HepG2 (cell line): ENCODE results near the gene PGC. TPM values are rescaled to one million over a fixed set of nuclear protein-coding genes. Genes with fewer than 3 reads are reported as not detected.

Experiments used
- AGO1 ChIP-seq: fragments of 200-400 bp; formaldehyde crosslinking; IDR thresholded peaks from 2 replicates; pipeline ENCODE4 v1.6.1; 2017; ENCODE audit warnings: mild to moderate bottlenecking, low read depth, low read length, moderate library complexity; ENCODE audit not compliant: poor library complexity, severe bottlenecking
- CC2D1A ChIP-seq: sonication (generic); formaldehyde crosslinking; IDR thresholded peaks from 2 replicates; pipeline ENCODE4 v1.8.1; 2023; ENCODE audit warnings: mild to moderate bottlenecking, missing genetic modification reagents
- CTCF ChIP-seq: sonication (generic); formaldehyde crosslinking; IDR thresholded peaks from 2 replicates; pipeline ENCODE4 v1.5.0; 2020; ENCODE audit warnings: mild to moderate bottlenecking, missing genetic modification reagents, moderate library complexity
- DMTF1 ChIP-seq: sonication (generic); formaldehyde crosslinking; IDR thresholded peaks from 2 replicates; pipeline ENCODE4 v1.4.0; 2020; ENCODE audit warnings: mild to moderate bottlenecking, missing genetic modification reagents
- GZF1 ChIP-seq: sonication (generic); formaldehyde crosslinking; IDR thresholded peaks from 2 replicates; pipeline ENCODE4 v1.5.1; 2020; ENCODE audit warnings: mild to moderate bottlenecking, missing genetic modification reagents
- MTERF4 ChIP-seq: sonication (generic); formaldehyde crosslinking; IDR thresholded peaks from 2 replicates; pipeline ENCODE4 v1.8.0; 2023; ENCODE audit warnings: mild to moderate bottlenecking, missing genetic modification reagents
- NR2F1 ChIP-seq, 2 experiments: fragments of 450-650 bp in 1 of 2; formaldehyde crosslinking in 1 of 2; IDR thresholded peaks; 2 replicates each; pipeline versions ENCODE4 v1.5.0 to v1.6.1; 2016 to 2020; ENCODE audit warnings: mild to moderate bottlenecking in 1 of 2, missing compliant biosample characterization in 1 of 2, missing genetic modification reagents in 1 of 2, moderate library complexity in 1 of 2
- RAD21 ChIP-seq: fragments of 450-650 bp; formaldehyde crosslinking; IDR thresholded peaks from 2 replicates; pipeline ENCODE4 v1.5.0; 2020; ENCODE audit warnings: mild to moderate bottlenecking
- SP4 ChIP-seq: sonication (generic); formaldehyde crosslinking; IDR thresholded peaks from 2 replicates; pipeline ENCODE4 v1.8.1; 2023; ENCODE audit warnings: mild to moderate bottlenecking, missing genetic modification reagents
- ZNF263 ChIP-seq: sonication (generic); formaldehyde crosslinking; IDR thresholded peaks from 2 replicates; pipeline ENCODE4 v1.4.0; 2020; ENCODE audit warnings: missing genetic modification reagents
- ZNF264 ChIP-seq: sonication (generic); formaldehyde crosslinking; IDR thresholded peaks from 2 replicates; pipeline ENCODE4 v1.4.0; 2020; ENCODE audit warnings: missing genetic modification reagents
- ZNF772 ChIP-seq: sonication (generic); formaldehyde crosslinking; IDR thresholded peaks from 2 replicates; pipeline ENCODE4 v1.5.0; 2020; ENCODE audit warnings: mild to moderate bottlenecking, missing genetic modification reagents
- ZNF883 ChIP-seq: sonication (generic); formaldehyde crosslinking; IDR thresholded peaks from 2 replicates; pipeline ENCODE4 v1.5.1; 2020; ENCODE audit warnings: mild to moderate bottlenecking, missing genetic modification reagents; ENCODE audit errors: not compliant biosample characterization
- polyA plus RNA-seq, 8 experiments: library from polyadenylated mRNA; depleted of rRNA in 3 of 8; stranded (reverse) in 7 of 8; unstranded in 1 of 8; fragments of >200 nt; fragmentation: Illumina TruSeq in 4 of 8; extraction: Trizol in 4 of 8; gene quantifications; 2 replicates each; pipeline versions ENCODE4 v1.2.1 to v1.2.3, GENCODE V29; 2011 to 2016; ENCODE audit warnings: low read depth in 4 of 8, missing spikeins in 1 of 8, mixed read lengths in 1 of 8; ENCODE audit not compliant: insufficient read depth in 1 of 8
- total RNA-seq, 5 experiments: library from RNA; depleted of rRNA; stranded (reverse); fragments of >200 nt; fragmentation: Illumina TruSeq; extraction: Trizol; gene quantifications; 2 replicates each; pipeline ENCODE4 v1.2.3, GENCODE V29; 2016; ENCODE audit warnings: low read depth in 1 of 5
- TF ChIP-seq, protein P1 (sequence below): IDR thresholded peaks from 2 replicates; pipeline ENCODE4 v1.6.1; 2012; ENCODE audit warnings: inconsistent platforms
- TF ChIP-seq, protein P2 (sequence below): sonication (generic); formaldehyde crosslinking; IDR thresholded peaks from 2 replicates; pipeline ENCODE4 v1.4.0; 2020; ENCODE audit warnings: missing genetic modification reagents, mild to moderate bottlenecking, borderline replicate concordance
- TF ChIP-seq, protein P3 (sequence below): sonication (generic); formaldehyde crosslinking; IDR thresholded peaks from 2 replicates; pipeline ENCODE4 v1.4.0; 2020; ENCODE audit warnings: missing genetic modification reagents

The PGC gene
- total and polyA plus RNA-seq, 2 of the 13 experiments (the other 11 are each of a cell fraction or from before 2014, with no cell fraction given), result 426 to 502 TPM

DNA sequence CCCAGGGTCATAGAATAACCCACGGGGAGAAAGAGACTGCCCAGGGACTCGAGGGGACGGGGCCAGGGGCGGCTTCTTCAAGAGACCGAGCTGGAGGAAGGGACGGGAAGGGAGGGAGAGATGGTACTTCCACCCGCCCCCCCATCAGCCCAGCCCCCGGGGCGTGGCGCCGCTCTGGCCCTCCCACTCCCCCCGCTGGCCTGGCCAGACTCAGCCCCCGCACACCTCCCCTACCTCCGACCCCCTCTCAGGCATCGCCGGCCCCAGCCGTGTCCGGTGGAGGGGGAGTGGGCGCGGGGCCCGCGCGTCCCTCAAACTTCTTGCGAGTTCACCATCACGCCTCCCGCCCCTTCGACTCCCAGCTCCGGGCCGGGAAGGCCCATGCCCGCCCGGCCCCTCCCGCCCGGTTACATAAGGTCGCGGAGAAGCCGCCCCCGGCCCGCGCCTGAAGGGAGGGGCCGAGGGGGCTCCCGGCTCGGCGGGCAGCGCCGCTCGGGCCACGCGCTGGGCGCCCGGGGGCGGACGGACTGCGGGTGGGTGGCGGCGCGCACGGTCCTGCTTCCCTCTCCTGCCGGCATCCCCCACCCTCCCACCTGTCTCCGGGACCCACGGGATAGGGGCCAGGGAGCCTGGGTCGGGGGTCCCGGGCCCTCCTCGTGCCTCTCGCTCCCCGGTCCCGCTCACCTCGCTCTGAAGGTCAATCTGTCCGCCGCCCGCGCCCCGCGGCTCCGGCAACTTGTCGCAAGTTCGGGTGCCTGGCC lies 12.4 kb downstream of the PGC start (continued):
- TF ChIP-seq CTCF (CRISPR knock-in tag) (peak; percentile 24; the same call in 1 of the 2 replicates), ZNF264 (no peak), AGO1 (peak; percentile 83), GZF1 (CRISPR knock-in tag) (no peak), RAD21 (CRISPR knock-in tag) (no peak), SP4 (no peak; the same call in 1 of the 2 replicates), ZNF263 (CRISPR knock-in tag) (no peak), CC2D1A (CRISPR knock-in tag) (no peak), NR2F1 (CRISPR knock-in tag; IDR thresholded peaks at IDR 0.05) (no peak), ZNF772 (0 out of 2 replicates have a peak, but pooled peaks have one; percentile 51), MTERF4 (no peak), DMTF1 (CRISPR knock-in tag) (no peak), ZNF883 (CRISPR knock-in tag) (no peak)
- TF ChIP-seq, protein P1, sequence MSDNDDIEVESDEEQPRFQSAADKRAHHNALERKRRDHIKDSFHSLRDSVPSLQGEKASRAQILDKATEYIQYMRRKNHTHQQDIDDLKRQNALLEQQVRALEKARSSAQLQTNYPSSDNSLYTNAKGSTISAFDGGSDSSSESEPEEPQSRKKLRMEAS, result peak; percentile 56
- TF ChIP-seq, protein P2, sequence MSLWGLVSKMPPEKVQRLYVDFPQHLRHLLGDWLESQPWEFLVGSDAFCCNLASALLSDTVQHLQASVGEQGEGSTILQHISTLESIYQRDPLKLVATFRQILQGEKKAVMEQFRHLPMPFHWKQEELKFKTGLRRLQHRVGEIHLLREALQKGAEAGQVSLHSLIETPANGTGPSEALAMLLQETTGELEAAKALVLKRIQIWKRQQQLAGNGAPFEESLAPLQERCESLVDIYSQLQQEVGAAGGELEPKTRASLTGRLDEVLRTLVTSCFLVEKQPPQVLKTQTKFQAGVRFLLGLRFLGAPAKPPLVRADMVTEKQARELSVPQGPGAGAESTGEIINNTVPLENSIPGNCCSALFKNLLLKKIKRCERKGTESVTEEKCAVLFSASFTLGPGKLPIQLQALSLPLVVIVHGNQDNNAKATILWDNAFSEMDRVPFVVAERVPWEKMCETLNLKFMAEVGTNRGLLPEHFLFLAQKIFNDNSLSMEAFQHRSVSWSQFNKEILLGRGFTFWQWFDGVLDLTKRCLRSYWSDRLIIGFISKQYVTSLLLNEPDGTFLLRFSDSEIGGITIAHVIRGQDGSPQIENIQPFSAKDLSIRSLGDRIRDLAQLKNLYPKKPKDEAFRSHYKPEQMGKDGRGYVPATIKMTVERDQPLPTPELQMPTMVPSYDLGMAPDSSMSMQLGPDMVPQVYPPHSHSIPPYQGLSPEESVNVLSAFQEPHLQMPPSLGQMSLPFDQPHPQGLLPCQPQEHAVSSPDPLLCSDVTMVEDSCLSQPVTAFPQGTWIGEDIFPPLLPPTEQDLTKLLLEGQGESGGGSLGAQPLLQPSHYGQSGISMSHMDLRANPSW (CRISPR knock-in tag), result no peak
- TF ChIP-seq, protein P3, sequence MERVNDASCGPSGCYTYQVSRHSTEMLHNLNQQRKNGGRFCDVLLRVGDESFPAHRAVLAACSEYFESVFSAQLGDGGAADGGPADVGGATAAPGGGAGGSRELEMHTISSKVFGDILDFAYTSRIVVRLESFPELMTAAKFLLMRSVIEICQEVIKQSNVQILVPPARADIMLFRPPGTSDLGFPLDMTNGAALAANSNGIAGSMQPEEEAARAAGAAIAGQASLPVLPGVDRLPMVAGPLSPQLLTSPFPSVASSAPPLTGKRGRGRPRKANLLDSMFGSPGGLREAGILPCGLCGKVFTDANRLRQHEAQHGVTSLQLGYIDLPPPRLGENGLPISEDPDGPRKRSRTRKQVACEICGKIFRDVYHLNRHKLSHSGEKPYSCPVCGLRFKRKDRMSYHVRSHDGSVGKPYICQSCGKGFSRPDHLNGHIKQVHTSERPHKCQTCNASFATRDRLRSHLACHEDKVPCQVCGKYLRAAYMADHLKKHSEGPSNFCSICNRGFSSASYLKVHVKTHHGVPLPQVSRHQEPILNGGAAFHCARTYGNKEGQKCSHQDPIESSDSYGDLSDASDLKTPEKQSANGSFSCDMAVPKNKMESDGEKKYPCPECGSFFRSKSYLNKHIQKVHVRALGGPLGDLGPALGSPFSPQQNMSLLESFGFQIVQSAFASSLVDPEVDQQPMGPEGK, result peak; percentile 94; the same call in 1 of the 2 replicates
